Right atrium auricular region (tissue), 2 donors: ENCODE data around the gene RTL1. TPM values are rescaled to one million over a fixed set of nuclear protein-coding genes. Genes with fewer than 3 reads are reported as not detected.

Experiments
- DNase-seq: peaks from one replicate; pipeline ENCODE4 v3.0.0-alpha.2; 2019; ENCODE audit warnings: low spot score
- H3K27ac ChIP-seq, 2 donors: fragments of 200-600 bp; sonication (generic); 1 replicate in 1 of 2; 2 replicates in 1 of 2; pipeline ENCODE4 v1.5.1; 2016 to 2019
- H3K27me3 ChIP-seq, 2 donors: fragments of 200-600 bp; sonication (generic); one replicate each; pipeline versions ENCODE4 v1.5.1 to v1.6.0; 2017 to 2019
- H3K36me3 ChIP-seq: fragments of 200-600 bp; sonication (generic); one replicate; pipeline ENCODE4 v1.5.1; 2016
- H3K4me1 ChIP-seq, 2 donors: fragments of 200-600 bp; sonication (generic); one replicate each; pipeline versions ENCODE4 v1.5.1 to v1.6.0; 2017 to 2019
- H3K4me3 ChIP-seq, 2 donors: fragments of 200-600 bp; sonication (generic); 1 replicate in 1 of 2; 2 replicates in 1 of 2; pipeline ENCODE4 v1.5.1; 2017 to 2019; ENCODE audit warnings: mild to moderate bottlenecking in 1 of 2, moderate library complexity in 1 of 2
- H3K9me3 ChIP-seq, 2 donors: fragments of 200-600 bp; sonication (generic); one replicate each; pipeline ENCODE4 v1.5.1; 2019
- total RNA-seq, 2 donors: library from RNA; depleted of rRNA; stranded (reverse); fragments of >200 nt; gene quantifications; one replicate each; pipeline ENCODE4 v1.1.0, GENCODE V29; 2016
- TF ChIP-seq, protein P1 (sequence below), 2 donors: fragments of 200-600 bp; sonication (generic); IDR thresholded peaks; one replicate each; pipeline ENCODE4 v1.5.1; 2019; ENCODE audit warnings: antibody characterized with exemption in 2 of 2

The RTL1 gene
- total RNA-seq, 2 donors from 2014 or later: not detected

DNA sequence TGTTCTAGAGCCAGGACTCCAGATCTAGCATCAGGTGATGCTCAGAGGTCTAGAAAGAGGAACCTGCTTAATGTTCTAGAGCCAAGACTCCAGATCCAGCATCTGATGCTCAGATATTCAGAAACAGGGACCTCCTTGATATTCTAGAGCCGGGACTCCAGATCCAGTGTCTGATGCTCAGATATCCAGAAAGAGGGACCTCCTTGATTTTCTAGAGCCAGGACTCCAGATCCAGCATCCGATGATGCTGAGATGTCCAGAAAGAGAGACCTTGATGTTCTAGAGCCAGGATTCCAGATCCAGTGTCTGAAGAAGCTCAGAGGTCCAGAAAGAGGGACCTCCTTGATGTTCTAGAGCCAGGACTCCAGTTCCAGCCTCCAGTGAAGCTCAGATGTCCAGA lies 40.7 kb downstream of the RTL1 start:
- H3K36me3 ChIP-seq: no peaks in the 10 kb centered on the region
- no peaks in the 10 kb centered on the region for H3K27me3 ChIP-seq
- no peak for DNase-seq
- H3K9me3 ChIP-seq: no peaks in the 10 kb centered on the region
- no peak overlapping the region for H3K27ac ChIP-seq
- TF ChIP-seq, protein P1, sequence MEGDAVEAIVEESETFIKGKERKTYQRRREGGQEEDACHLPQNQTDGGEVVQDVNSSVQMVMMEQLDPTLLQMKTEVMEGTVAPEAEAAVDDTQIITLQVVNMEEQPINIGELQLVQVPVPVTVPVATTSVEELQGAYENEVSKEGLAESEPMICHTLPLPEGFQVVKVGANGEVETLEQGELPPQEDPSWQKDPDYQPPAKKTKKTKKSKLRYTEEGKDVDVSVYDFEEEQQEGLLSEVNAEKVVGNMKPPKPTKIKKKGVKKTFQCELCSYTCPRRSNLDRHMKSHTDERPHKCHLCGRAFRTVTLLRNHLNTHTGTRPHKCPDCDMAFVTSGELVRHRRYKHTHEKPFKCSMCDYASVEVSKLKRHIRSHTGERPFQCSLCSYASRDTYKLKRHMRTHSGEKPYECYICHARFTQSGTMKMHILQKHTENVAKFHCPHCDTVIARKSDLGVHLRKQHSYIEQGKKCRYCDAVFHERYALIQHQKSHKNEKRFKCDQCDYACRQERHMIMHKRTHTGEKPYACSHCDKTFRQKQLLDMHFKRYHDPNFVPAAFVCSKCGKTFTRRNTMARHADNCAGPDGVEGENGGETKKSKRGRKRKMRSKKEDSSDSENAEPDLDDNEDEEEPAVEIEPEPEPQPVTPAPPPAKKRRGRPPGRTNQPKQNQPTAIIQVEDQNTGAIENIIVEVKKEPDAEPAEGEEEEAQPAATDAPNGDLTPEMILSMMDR (IDR thresholded peaks at IDR 0.05): no peak
- H3K4me1 ChIP-seq: no peaks in the 10 kb centered on the region
- H3K4me3 ChIP-seq: no peak overlapping the region

DNA sequence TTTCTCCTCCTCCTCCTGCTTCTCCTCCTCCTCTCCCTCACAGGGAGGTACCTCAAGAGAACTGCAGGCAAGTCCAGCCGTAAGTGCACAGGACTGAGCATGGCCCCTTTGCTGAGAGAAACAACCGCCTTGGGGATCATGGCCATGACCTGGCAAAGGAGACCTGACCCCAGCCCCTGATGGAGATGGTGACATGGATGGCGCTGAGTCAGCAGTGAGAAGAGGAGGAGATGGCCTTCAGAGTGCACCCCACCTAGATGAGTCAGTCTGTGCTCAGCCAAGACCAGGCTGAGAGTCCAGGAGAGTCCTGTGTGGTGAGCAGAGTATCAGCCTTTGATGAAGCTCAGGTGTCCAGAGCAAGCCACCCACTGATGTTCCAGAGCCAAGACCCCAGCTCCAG lies 41.2 kb downstream of the RTL1 start:
- no peak overlapping the region for H3K27ac ChIP-seq
- no peaks in the 10 kb centered on the region for H3K27me3 ChIP-seq
- DNase-seq: no peak
- no peaks in the 10 kb centered on the region for H3K4me1 ChIP-seq
- TF ChIP-seq, protein P1 (IDR thresholded peaks at IDR 0.05): no peak
- no peaks in the 10 kb centered on the region for H3K36me3 ChIP-seq
- H3K9me3 ChIP-seq: no peaks in the 10 kb centered on the region
- no peak overlapping the region for H3K4me3 ChIP-seq

DNA sequence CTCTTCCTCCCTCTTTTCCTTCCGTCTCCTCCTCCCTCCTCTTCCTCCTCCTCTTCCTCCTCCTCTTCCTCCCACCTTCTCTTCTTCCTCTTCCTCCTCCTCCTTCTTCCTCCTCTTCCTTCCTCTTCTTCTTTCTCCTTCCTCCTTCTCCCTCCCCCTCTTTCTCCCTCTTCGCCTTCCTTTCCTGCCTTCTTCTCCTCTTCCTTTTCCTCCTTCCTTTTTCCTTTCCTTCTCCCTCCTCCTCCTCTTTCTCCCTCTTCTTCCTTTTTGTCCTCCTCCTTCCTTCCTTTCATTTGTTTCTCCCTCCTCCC lies 41.6 kb downstream of the RTL1 start:
- no peak for DNase-seq
- TF ChIP-seq, protein P1 (IDR thresholded peaks at IDR 0.05): no peak
- H3K4me1 ChIP-seq: no peaks in the 10 kb centered on the region
- H3K9me3 ChIP-seq: no peaks in the 10 kb centered on the region
- no peak overlapping the region for H3K4me3 ChIP-seq
- H3K27ac ChIP-seq: no peak overlapping the region
- no peaks in the 10 kb centered on the region for H3K27me3 ChIP-seq
- no peaks in the 10 kb centered on the region for H3K36me3 ChIP-seq

DNA sequence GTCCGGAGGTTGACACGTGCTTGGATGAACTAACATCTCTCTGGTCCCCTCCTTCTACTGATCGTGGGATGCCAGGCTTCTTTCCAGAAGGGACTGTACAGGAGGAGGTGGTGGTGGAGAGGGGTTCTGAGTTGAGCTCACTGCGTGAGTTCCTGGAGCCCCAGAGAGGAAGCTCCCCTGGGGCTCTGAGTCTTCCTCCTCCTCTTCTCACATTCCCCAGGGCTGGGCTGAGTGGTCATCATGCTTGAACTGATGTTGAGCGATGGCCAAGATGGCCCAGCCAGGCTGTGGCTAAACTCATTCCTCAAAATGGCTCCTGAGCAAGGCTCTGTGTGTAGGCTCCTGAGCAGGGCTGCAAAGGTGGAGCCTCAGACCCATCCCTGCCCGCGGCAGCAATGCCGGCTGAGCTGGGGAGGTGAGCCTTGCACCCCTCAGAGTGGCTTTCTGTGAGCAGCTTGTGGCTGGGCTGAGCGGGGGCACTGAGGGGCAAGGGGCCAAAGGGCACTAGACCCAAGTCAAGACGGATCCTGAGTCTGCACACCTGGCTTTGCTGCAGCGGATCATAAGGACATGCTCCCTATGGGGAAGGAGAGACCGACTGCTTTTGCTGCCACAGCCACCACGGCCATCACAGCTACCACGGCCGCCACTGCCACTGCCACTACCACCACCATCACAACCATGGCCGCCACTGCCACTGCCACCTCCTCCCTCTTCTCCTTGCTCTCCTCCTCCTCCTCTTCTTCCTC lies 42.2 kb downstream of the RTL1 start:
- DNase-seq: no peak
- Histone ChIP-seq H3K27ac (no peak overlapping the region), H3K9me3 (no peaks in the 10 kb centered on the region), H3K36me3 (no peaks in the 10 kb centered on the region), H3K4me3 (no peak overlapping the region), H3K27me3 (no peaks in the 10 kb centered on the region), H3K4me1 (no peaks in the 10 kb centered on the region)
- TF ChIP-seq, protein P1 (IDR thresholded peaks at IDR 0.05): no peak

DNA sequence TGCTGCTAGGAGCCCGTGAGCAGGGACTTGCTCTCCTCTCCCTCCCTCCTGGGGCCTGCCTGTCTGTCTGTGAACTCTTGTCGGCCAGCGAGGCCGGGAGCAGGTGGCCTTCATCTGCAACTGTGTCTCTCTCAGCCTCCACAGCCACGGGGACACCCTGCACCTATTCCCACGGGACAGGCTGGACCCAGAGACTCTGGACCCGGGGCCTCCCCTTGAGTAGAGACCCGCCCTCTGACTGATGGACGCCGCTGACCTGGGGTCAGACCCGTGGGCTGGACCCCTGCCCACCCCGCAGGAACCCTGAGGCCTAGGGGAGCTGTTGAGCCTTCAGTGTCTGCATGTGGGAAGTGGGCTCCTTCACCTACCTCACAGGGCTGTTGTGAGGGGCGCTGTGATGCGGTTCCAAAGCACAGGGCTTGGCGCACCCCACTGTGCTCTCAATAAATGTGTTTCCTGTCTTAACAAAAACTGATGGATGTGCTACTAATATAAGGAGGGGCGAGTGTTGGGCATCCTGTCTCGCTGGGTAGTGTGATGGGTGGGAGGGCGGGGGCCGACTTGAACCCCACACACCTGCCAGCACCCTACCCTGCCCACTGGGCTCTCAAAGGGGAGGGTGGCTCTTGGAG lies 42.9 kb downstream of the RTL1 start:
- H3K9me3 ChIP-seq: no peaks in the 10 kb centered on the region
- H3K36me3 ChIP-seq: no peaks in the 10 kb centered on the region
- DNase-seq: no peak
- H3K4me3 ChIP-seq: no peak overlapping the region
- H3K27ac ChIP-seq: no peak overlapping the region
- TF ChIP-seq, protein P1 (IDR thresholded peaks at IDR 0.05): no peak
- no peaks in the 10 kb centered on the region for H3K27me3 ChIP-seq
- no peaks in the 10 kb centered on the region for H3K4me1 ChIP-seq

DNA sequence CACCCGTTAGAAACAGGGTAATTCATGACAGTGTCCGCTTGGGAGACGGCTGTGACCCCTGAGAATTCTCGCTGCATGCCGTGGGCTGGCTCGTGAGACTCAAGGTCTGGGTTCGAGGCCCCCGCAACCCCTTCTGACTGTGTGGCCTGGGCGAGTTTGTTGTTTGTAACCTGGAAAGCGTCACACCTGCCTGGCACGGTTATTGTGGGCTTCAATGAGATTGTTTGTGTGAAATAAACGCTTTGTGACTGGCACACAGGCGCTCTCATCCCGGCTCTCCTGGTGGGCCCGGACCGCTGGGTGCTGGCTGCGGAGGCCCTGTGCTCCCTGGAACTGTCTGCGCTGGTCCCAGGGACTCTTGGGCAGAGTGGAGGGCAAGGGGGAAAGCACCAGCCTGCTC lies 43.7 kb downstream of the RTL1 start:
- Histone ChIP-seq H3K27me3 (no peaks in the 10 kb centered on the region), H3K27ac (no peak overlapping the region), H3K9me3 (no peaks in the 10 kb centered on the region), H3K36me3 (no peaks in the 10 kb centered on the region), H3K4me3 (no peak overlapping the region), H3K4me1 (no peaks in the 10 kb centered on the region)
- TF ChIP-seq, protein P1 (IDR thresholded peaks at IDR 0.05): no peak
- no peak for DNase-seq
